HEK293 (cell line): Measurements from ENCODE around the gene DAAM2.

ENCODE experiments used
- CTCF ChIA-PET: fragments of 350-600 bp; formaldehyde crosslinking; extraction: SDS; loops from one replicate; lab custom pipeline; 2021; ENCODE audit warnings: antibody characterized with exemption; lab: Yijun Ruan, JAX
- POLR2A ChIA-PET: fragments of 300-600 bp; formaldehyde crosslinking; extraction: SDS; loops from one replicate; lab custom pipeline; 2020; ENCODE audit warnings: antibody characterized with exemption, inconsistent platforms; lab: Yijun Ruan, JAX
- H3K27ac ChIP-seq: fragments of 200-500 bp; sonication (Bioruptor generic); 2 replicates; pipeline ENCODE4 v1.5.1; 2014; ENCODE audit warnings: low read depth, low read length, control low read depth, inconsistent platforms; ENCODE audit errors: extremely low read depth
- H3K36me3 ChIP-seq, 2 experiments: fragments of 200-500 bp in 1 of 2; sonication (Bioruptor generic) in 1 of 2; 1 replicate in 1 of 2; 2 replicates in 1 of 2; pipeline ENCODE4 v1.5.1; 2014 to 2017; ENCODE audit warnings: inconsistent platforms in 2 of 2, low read length in 2 of 2; ENCODE audit not compliant: control insufficient read depth in 2 of 2, insufficient read depth in 1 of 2
- H3K4me1 ChIP-seq: fragments of 200-500 bp; sonication (Bioruptor generic); 2 replicates; pipeline ENCODE4 v1.5.1; 2014; ENCODE audit warnings: mild to moderate bottlenecking, low read length, inconsistent platforms; ENCODE audit not compliant: control insufficient read depth, insufficient read depth
- H3K4me3 ChIP-seq: 2 replicates; pipeline ENCODE4 v1.5.1; 2011; ENCODE audit warnings: low read depth, mild to moderate bottlenecking, control low read depth, low read length, moderate library complexity
- H3K9me3 ChIP-seq: fragments of 200-500 bp; sonication (Bioruptor generic); 2 replicates; pipeline ENCODE4 v1.5.1; 2014; ENCODE audit warnings: low read depth, low read length, inconsistent platforms; ENCODE audit not compliant: control insufficient read depth, insufficient read depth
- MYNN ChIP-seq: fragments of 450-650 bp; formaldehyde crosslinking; IDR thresholded peaks from 2 replicates; pipeline ENCODE4 v1.5.1; 2016; ENCODE audit warnings: missing biosample characterization, missing genetic modification characterization, borderline replicate concordance
- OVOL3 ChIP-seq: fragments of 450-650 bp; formaldehyde crosslinking; IDR thresholded peaks from 2 replicates; pipeline ENCODE4 v1.5.1; 2016; ENCODE audit warnings: missing biosample characterization, missing genetic modification characterization
- PRDM1 ChIP-seq: fragments of 450-650 bp; formaldehyde crosslinking; IDR thresholded peaks from 2 replicates; pipeline ENCODE4; 2016; ENCODE audit warnings: missing biosample characterization, missing genetic modification characterization
- SETDB1 ChIP-seq: IDR thresholded peaks from one replicate; pipeline ENCODE4 v1.6.1; 2017; ENCODE audit warnings: mild to moderate bottlenecking, low read length, moderate library complexity, mixed read lengths; ENCODE audit not compliant: insufficient read length
- YY1 ChIP-seq: fragments of 450-650 bp; formaldehyde crosslinking; IDR thresholded peaks from 2 replicates; pipeline ENCODE4 v1.5.1; 2018; ENCODE audit warnings: missing biosample characterization, missing genetic modification characterization
- ZBTB8A ChIP-seq: fragments of 450-650 bp; formaldehyde crosslinking; IDR thresholded peaks from 2 replicates; pipeline ENCODE4 v1.5.1; 2016; ENCODE audit warnings: missing biosample characterization, missing genetic modification characterization
- ZNF133 ChIP-seq: fragments of 450-650 bp; formaldehyde crosslinking; IDR thresholded peaks from 2 replicates; pipeline ENCODE4 v1.5.1; 2016; ENCODE audit warnings: missing biosample characterization, missing genetic modification characterization
- ZNF16 ChIP-seq: fragments of 450-650 bp; formaldehyde crosslinking; IDR thresholded peaks from 2 replicates; pipeline ENCODE4 v1.5.1; 2016; ENCODE audit warnings: low read depth, missing biosample characterization, missing genetic modification characterization
- ZNF394 ChIP-seq: fragments of 450-650 bp; formaldehyde crosslinking; IDR thresholded peaks from 2 replicates; pipeline ENCODE4 v1.5.1; 2016; ENCODE audit warnings: missing biosample characterization, missing genetic modification characterization, mild to moderate bottlenecking, moderate library complexity, borderline replicate concordance
- ZNF416 ChIP-seq: fragments of 450-650 bp; formaldehyde crosslinking; IDR thresholded peaks from 2 replicates; pipeline ENCODE4 v1.5.1; 2016; ENCODE audit warnings: missing biosample characterization, missing genetic modification characterization
- ZNF626 ChIP-seq: fragments of 450-650 bp; sonication (Bioruptor Pico); formaldehyde crosslinking; IDR thresholded peaks from 2 replicates; pipeline ENCODE4 v1.5.1; 2018; ENCODE audit warnings: missing biosample characterization, missing genetic modification characterization, inconsistent platforms
- ZNF660 ChIP-seq: fragments of 450-650 bp; IDR thresholded peaks from 2 replicates; pipeline ENCODE4 v1.5.1; 2018; ENCODE audit warnings: missing biosample characterization, mild to moderate bottlenecking, missing genetic modification characterization
- ZNF791 ChIP-seq: fragments of 450-650 bp; formaldehyde crosslinking; IDR thresholded peaks from 2 replicates; pipeline ENCODE4 v1.5.1; 2016; ENCODE audit warnings: missing biosample characterization, missing genetic modification characterization
- TF ChIP-seq, protein P1 (sequence below): fragments of 450-650 bp; formaldehyde crosslinking; conservative IDR thresholded peaks from 2 replicates; pipeline ENCODE4 v1.5.1; 2016; ENCODE audit warnings: low read depth, missing biosample characterization, missing genetic modification characterization
- TF ChIP-seq, protein P2 (sequence below): fragments of 450-650 bp; formaldehyde crosslinking; IDR thresholded peaks from 2 replicates; pipeline ENCODE4 v1.5.1; 2016; ENCODE audit warnings: missing biosample characterization, missing genetic modification characterization
- TF ChIP-seq, protein P3 (sequence below): fragments of 450-650 bp; formaldehyde crosslinking; IDR thresholded peaks from 2 replicates; pipeline ENCODE4 v1.5.1; 2016; ENCODE audit warnings: missing biosample characterization, missing genetic modification characterization
- TF ChIP-seq, protein P4 (sequence below): fragments of 450-650 bp; formaldehyde crosslinking; IDR thresholded peaks from 2 replicates; pipeline ENCODE4 v1.5.1; 2016; ENCODE audit warnings: missing biosample characterization, missing genetic modification characterization
- TF ChIP-seq, protein P5 (sequence below): fragments of 450-650 bp; formaldehyde crosslinking; IDR thresholded peaks from 2 replicates; pipeline ENCODE4 v1.5.1; 2016; ENCODE audit warnings: missing biosample characterization, missing genetic modification characterization
- TF ChIP-seq, protein P6 (sequence below): fragments of 450-650 bp; formaldehyde crosslinking; IDR thresholded peaks from 2 replicates; pipeline ENCODE4 v1.5.1; 2016; ENCODE audit warnings: missing biosample characterization, missing genetic modification characterization, borderline replicate concordance

Gene DAAM2

DNA sequence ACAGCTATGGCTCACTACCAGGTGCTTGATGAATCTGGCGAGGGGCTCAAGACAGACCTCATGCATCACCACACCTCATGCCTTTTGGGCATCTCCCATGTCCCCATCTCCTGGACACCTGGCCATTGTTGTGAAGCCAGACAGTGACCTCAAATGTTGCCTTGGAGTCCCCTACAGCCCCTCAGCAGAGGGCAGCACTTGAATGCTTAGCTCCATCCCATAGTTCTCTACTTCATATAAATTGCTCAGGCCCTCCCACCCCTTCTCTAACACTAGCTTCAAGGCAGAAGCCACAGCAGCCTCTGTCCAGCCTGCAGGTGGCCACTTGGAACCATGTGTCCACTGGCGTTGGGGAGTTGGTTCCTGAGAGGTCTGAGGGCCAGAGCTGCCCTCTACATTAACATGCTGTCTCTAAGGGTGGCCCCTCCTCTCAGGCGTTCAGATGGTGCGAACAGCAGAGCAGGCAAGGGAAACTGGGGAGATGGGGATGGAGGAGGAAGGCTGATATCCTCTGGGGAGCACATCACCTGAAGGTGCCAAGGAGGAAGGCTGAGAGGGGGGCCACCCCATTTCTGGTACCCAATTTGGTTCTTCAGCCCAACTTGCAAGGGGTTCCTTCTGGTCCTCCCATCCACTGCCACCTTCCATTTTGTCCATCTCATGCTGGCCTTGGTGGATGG is 110.8 kb downstream of the DAAM2 start:
- Histone ChIP-seq H3K4me3 (no peak overlapping the region), H3K9me3 (no peaks in the 10 kb centered on the region), H3K27ac (no peak overlapping the region), H3K4me1 (no peaks in the 10 kb centered on the region), H3K36me3 (peaks cover 0 to 45% of the 10 kb centered on the region in 2 experiments; a peak in 1 of 3 replicates)
- CTCF ChIA-PET: interaction anchor here (0.6 to 1.0 kb wide), 5 partner anchors 49 to 1110 kb away, joined by 3 to 4 read pairs (median 3); no protein-coding TSS in a partner anchor
- POLR2A ChIA-PET: no interaction called here
- TF ChIP-seq SETDB1 (no peak), ZNF626 (tag by site-specific recombination) (no peak), ZNF394 (tag by site-specific recombination) (no peak), PRDM1 (tag by site-specific recombination) (no peak), ZBTB8A (tag by site-specific recombination) (no peak), ZNF416 (tag by site-specific recombination) (no peak), ZNF791 (tag by site-specific recombination) (no peak), OVOL3 (tag by site-specific recombination) (no peak), ZNF660 (tag by site-specific recombination) (no peak), MYNN (tag by site-specific recombination) (no peak), ZNF133 (tag by site-specific recombination) (no peak), YY1 (tag by site-specific recombination) (no peak), ZNF16 (tag by site-specific recombination) (no peak)
- TF ChIP-seq, protein P1, sequence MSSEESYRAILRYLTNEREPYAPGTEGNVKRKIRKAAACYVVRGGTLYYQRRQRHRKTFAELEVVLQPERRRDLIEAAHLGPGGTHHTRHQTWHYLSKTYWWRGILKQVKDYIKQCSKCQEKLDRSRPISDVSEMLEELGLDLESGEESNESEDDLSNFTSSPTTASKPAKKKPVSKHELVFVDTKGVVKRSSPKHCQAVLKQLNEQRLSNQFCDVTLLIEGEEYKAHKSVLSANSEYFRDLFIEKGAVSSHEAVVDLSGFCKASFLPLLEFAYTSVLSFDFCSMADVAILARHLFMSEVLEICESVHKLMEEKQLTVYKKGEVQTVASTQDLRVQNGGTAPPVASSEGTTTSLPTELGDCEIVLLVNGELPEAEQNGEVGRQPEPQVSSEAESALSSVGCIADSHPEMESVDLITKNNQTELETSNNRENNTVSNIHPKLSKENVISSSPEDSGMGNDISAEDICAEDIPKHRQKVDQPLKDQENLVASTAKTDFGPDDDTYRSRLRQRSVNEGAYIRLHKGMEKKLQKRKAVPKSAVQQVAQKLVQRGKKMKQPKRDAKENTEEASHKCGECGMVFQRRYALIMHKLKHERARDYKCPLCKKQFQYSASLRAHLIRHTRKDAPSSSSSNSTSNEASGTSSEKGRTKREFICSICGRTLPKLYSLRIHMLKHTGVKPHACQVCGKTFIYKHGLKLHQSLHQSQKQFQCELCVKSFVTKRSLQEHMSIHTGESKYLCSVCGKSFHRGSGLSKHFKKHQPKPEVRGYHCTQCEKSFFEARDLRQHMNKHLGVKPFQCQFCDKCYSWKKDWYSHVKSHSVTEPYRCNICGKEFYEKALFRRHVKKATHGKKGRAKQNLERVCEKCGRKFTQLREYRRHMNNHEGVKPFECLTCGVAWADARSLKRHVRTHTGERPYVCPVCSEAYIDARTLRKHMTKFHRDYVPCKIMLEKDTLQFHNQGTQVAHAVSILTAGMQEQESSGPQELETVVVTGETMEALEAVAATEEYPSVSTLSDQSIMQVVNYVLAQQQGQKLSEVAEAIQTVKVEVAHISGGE (tag by site-specific recombination): no peak
- TF ChIP-seq, protein P2, sequence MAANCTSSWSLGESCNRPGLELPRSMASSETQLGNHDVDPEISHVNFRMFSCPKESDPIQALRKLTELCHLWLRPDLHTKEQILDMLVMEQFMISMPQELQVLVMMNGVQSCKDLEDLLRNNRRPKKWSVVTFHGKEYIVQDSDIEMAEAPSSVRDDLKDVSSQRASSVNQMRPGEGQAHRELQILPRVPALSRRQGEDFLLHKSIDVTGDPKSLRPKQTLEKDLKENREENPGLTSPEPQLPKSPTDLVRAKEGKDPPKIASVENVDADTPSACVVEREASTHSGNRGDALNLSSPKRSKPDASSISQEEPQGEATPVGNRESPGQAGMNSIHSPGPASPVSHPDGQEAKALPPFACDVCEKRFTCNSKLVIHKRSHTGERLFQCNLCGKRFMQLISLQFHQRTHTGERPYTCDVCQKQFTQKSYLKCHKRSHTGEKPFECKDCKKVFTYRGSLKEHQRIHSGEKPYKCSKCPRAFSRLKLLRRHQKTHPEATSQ (tag by site-specific recombination): no peak
- TF ChIP-seq, protein P3, sequence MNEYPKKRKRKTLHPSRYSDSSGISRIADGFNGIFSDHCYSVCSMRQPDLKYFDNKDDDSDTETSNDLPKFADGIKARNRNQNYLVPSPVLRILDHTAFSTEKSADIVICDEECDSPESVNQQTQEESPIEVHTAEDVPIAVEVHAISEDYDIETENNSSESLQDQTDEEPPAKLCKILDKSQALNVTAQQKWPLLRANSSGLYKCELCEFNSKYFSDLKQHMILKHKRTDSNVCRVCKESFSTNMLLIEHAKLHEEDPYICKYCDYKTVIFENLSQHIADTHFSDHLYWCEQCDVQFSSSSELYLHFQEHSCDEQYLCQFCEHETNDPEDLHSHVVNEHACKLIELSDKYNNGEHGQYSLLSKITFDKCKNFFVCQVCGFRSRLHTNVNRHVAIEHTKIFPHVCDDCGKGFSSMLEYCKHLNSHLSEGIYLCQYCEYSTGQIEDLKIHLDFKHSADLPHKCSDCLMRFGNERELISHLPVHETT (tag by site-specific recombination): no peak
- TF ChIP-seq, protein P4, sequence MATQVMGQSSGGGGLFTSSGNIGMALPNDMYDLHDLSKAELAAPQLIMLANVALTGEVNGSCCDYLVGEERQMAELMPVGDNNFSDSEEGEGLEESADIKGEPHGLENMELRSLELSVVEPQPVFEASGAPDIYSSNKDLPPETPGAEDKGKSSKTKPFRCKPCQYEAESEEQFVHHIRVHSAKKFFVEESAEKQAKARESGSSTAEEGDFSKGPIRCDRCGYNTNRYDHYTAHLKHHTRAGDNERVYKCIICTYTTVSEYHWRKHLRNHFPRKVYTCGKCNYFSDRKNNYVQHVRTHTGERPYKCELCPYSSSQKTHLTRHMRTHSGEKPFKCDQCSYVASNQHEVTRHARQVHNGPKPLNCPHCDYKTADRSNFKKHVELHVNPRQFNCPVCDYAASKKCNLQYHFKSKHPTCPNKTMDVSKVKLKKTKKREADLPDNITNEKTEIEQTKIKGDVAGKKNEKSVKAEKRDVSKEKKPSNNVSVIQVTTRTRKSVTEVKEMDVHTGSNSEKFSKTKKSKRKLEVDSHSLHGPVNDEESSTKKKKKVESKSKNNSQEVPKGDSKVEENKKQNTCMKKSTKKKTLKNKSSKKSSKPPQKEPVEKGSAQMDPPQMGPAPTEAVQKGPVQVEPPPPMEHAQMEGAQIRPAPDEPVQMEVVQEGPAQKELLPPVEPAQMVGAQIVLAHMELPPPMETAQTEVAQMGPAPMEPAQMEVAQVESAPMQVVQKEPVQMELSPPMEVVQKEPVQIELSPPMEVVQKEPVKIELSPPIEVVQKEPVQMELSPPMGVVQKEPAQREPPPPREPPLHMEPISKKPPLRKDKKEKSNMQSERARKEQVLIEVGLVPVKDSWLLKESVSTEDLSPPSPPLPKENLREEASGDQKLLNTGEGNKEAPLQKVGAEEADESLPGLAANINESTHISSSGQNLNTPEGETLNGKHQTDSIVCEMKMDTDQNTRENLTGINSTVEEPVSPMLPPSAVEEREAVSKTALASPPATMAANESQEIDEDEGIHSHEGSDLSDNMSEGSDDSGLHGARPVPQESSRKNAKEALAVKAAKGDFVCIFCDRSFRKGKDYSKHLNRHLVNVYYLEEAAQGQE (tag by site-specific recombination): no peak
- TF ChIP-seq, protein P5, sequence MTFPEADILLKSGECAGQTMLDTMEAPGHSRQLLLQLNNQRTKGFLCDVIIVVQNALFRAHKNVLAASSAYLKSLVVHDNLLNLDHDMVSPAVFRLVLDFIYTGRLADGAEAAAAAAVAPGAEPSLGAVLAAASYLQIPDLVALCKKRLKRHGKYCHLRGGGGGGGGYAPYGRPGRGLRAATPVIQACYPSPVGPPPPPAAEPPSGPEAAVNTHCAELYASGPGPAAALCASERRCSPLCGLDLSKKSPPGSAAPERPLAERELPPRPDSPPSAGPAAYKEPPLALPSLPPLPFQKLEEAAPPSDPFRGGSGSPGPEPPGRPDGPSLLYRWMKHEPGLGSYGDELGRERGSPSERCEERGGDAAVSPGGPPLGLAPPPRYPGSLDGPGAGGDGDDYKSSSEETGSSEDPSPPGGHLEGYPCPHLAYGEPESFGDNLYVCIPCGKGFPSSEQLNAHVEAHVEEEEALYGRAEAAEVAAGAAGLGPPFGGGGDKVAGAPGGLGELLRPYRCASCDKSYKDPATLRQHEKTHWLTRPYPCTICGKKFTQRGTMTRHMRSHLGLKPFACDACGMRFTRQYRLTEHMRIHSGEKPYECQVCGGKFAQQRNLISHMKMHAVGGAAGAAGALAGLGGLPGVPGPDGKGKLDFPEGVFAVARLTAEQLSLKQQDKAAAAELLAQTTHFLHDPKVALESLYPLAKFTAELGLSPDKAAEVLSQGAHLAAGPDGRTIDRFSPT: no peak
- TF ChIP-seq, protein P6, sequence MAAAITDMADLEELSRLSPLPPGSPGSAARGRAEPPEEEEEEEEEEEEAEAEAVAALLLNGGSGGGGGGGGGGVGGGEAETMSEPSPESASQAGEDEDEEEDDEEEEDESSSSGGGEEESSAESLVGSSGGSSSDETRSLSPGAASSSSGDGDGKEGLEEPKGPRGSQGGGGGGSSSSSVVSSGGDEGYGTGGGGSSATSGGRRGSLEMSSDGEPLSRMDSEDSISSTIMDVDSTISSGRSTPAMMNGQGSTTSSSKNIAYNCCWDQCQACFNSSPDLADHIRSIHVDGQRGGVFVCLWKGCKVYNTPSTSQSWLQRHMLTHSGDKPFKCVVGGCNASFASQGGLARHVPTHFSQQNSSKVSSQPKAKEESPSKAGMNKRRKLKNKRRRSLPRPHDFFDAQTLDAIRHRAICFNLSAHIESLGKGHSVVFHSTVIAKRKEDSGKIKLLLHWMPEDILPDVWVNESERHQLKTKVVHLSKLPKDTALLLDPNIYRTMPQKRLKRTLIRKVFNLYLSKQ (tag by site-specific recombination): no peak
